ENCODE measurements around the gene TRIM46. TPM values are rescaled to one million over a fixed set of nuclear protein-coding genes. Genes with fewer than 3 reads are reported as not detected.

The TRIM46 gene
- total and polyA plus RNA-seq, 4 donors, result 6.7 to 37.6 (median 18.2) TPM

- Histone ChIP-seq H3K27ac (ENCODE audit: low read depth, low read length) (no peak overlapping the region), H3K36me3 (ENCODE audit: control insufficient read depth, insufficient read depth, low read length) (peaks cover 61% of the 10 kb centered on the region), H3K27me3 (ENCODE audit: control insufficient read depth, insufficient read depth, low read length) (no peaks in the 10 kb centered on the region), H3K4me3 (ENCODE audit: low read depth, low read length) (no peak overlapping the region), H3K4me1 (ENCODE audit: control insufficient read depth, insufficient read depth, low read length) (peaks cover 34% of the 10 kb centered on the region), H3K9me3 (ENCODE audit: control insufficient read depth, insufficient read depth, low read length) (no peaks in the 10 kb centered on the region)
- no peak for DNase-seq (ENCODE audit: low read depth in 4 of 6, low spot score in 6 of 6)
- 89% methylated on average over 17 of the region's 19 CpGs for WGBS (ENCODE audit: insufficient coverage)
These were observed 29.3 kb downstream of the TRIM46 start for GRCh38 chr1:155202731-155203515.

- H3K4me1 ChIP-seq (ENCODE audit: control insufficient read depth, insufficient read depth, low read length), result peaks cover 42% of the 10 kb centered on the region
- H3K36me3 ChIP-seq (ENCODE audit: control insufficient read depth, insufficient read depth, low read length), result peaks cover 47% of the 10 kb centered on the region
- H3K9me3 ChIP-seq (ENCODE audit: control insufficient read depth, insufficient read depth, low read length), result no peaks in the 10 kb centered on the region
- 88% methylated on average over 11 of the region's 14 CpGs for WGBS (ENCODE audit: insufficient coverage)
- no peak overlapping the region for H3K4me3 ChIP-seq (ENCODE audit: low read depth, low read length)
- no peaks in the 10 kb centered on the region for H3K27me3 ChIP-seq (ENCODE audit: control insufficient read depth, insufficient read depth, low read length)
- H3K27ac ChIP-seq (ENCODE audit: low read depth, low read length), result no peak overlapping the region
- DNase-seq (ENCODE audit: low read depth in 4 of 6, low spot score in 6 of 6), result no peak
These were observed 31.4 kb downstream of the TRIM46 start for GRCh38 chr1:155205035-155205434.

GRCh38 chr1:155205969-155206593, 32.4 kb downstream of the TRIM46 start:
- 73% methylated on average over 4 of the region's 9 CpGs for WGBS (ENCODE audit: insufficient coverage)
- no peaks in the 10 kb centered on the region for H3K9me3 ChIP-seq (ENCODE audit: control insufficient read depth, insufficient read depth, low read length)
- no peak overlapping the region for H3K27ac ChIP-seq (ENCODE audit: low read depth, low read length)
- H3K36me3 ChIP-seq (ENCODE audit: control insufficient read depth, insufficient read depth, low read length), result peaks cover 38% of the 10 kb centered on the region
- H3K4me3 ChIP-seq (ENCODE audit: low read depth, low read length), result no peak overlapping the region
- no peaks in the 10 kb centered on the region for H3K27me3 ChIP-seq (ENCODE audit: control insufficient read depth, insufficient read depth, low read length)
- peaks cover 38% of the 10 kb centered on the region for H3K4me1 ChIP-seq (ENCODE audit: control insufficient read depth, insufficient read depth, low read length)
- peak in 1 of 6 donors; percentile 11 for DNase-seq (ENCODE audit: low read depth in 4 of 6, low spot score in 6 of 6)

- H3K4me1 ChIP-seq (ENCODE audit: control insufficient read depth, insufficient read depth, low read length), result peaks cover 34% of the 10 kb centered on the region
These were observed 33.5 kb downstream of the TRIM46 start for GRCh38 chr1:155206891-155207805.

GRCh38 chr1:155207806-155208540, 34.3 kb downstream of the TRIM46 start, which contains the start of gene THBS3:
THBS3 (minus strand) TSS chr1:155207897; CDS start chr1:155207876, 21 bp downstream.
- H3K9me3 ChIP-seq (ENCODE audit: control insufficient read depth, insufficient read depth, low read length), result no peaks in the 10 kb centered on the region
- peaks cover 34% of the 10 kb centered on the region for H3K4me1 ChIP-seq (ENCODE audit: control insufficient read depth, insufficient read depth, low read length)
- no peaks in the 10 kb centered on the region for H3K27me3 ChIP-seq (ENCODE audit: control insufficient read depth, insufficient read depth, low read length)
- peaks cover 30% of the 10 kb centered on the region for H3K36me3 ChIP-seq (ENCODE audit: control insufficient read depth, insufficient read depth, low read length)
- H3K27ac ChIP-seq (ENCODE audit: low read depth, low read length), result peak within 1 kb of the TSS; percentile 99
- 0% methylated on average over 8 of the region's 17 CpGs for WGBS (ENCODE audit: insufficient coverage)
- peak within 1 kb of the TSS; percentile 91 for H3K4me3 ChIP-seq (ENCODE audit: low read depth, low read length)
- DNase-seq (ENCODE audit: low read depth in 4 of 6, low spot score in 6 of 6), result peak in 2 of 6 donors; percentile 84 to 87

More at GRCh38 chr1:155206891-155207805, 33.5 kb downstream of the TRIM46 start:
- DNase-seq (ENCODE audit: low read depth in 4 of 6, low spot score in 6 of 6), result peak in 3 of 6 donors; percentile 57 to 91 (median 88)
- peak overlapping the region; percentile 99 for H3K27ac ChIP-seq (ENCODE audit: low read depth, low read length)
- peaks cover 36% of the 10 kb centered on the region for H3K36me3 ChIP-seq (ENCODE audit: control insufficient read depth, insufficient read depth, low read length)
- H3K27me3 ChIP-seq (ENCODE audit: control insufficient read depth, insufficient read depth, low read length), result no peaks in the 10 kb centered on the region
- WGBS (ENCODE audit: insufficient coverage), result 8% methylated on average over 12 of the region's 13 CpGs
- H3K4me3 ChIP-seq (ENCODE audit: low read depth, low read length), result peak overlapping the region; percentile 91
- no peaks in the 10 kb centered on the region for H3K9me3 ChIP-seq (ENCODE audit: control insufficient read depth, insufficient read depth, low read length)

GRCh38 chr1:155208541-155209311, 35.1 kb downstream of the TRIM46 start, which contains the start of gene MTX1:
MTX1 (plus strand) TSS chr1:155208695; CDS start chr1:155208805, 110 bp downstream.
- peaks cover 22% of the 10 kb centered on the region for H3K36me3 ChIP-seq (ENCODE audit: control insufficient read depth, insufficient read depth, low read length)
- no peaks in the 10 kb centered on the region for H3K27me3 ChIP-seq (ENCODE audit: control insufficient read depth, insufficient read depth, low read length)
- no peaks in the 10 kb centered on the region for H3K9me3 ChIP-seq (ENCODE audit: control insufficient read depth, insufficient read depth, low read length)
- peak in 4 of 6 donors; percentile 68 to 96 (median 86) for DNase-seq (ENCODE audit: low read depth in 4 of 6, low spot score in 6 of 6)
- peak within 1 kb of the TSS; percentile 99 for H3K27ac ChIP-seq (ENCODE audit: low read depth, low read length)
- peak within 1 kb of the TSS; percentile 91 for H3K4me3 ChIP-seq (ENCODE audit: low read depth, low read length)
- H3K4me1 ChIP-seq (ENCODE audit: control insufficient read depth, insufficient read depth, low read length), result peaks cover 34% of the 10 kb centered on the region
- under 1% methylated on average over 64 of the region's 64 CpGs for WGBS (ENCODE audit: insufficient coverage)

GRCh38 chr1:155209312-155209721, 35.7 kb downstream of the TRIM46 start:
- Histone ChIP-seq H3K27me3 (ENCODE audit: control insufficient read depth, insufficient read depth, low read length) (no peaks in the 10 kb centered on the region), H3K4me3 (ENCODE audit: low read depth, low read length) (peak overlapping the region; percentile 91), H3K9me3 (ENCODE audit: control insufficient read depth, insufficient read depth, low read length) (no peaks in the 10 kb centered on the region), H3K27ac (ENCODE audit: low read depth, low read length) (peak overlapping the region; percentile 99), H3K36me3 (ENCODE audit: control insufficient read depth, insufficient read depth, low read length) (peaks cover 19% of the 10 kb centered on the region), H3K4me1 (ENCODE audit: control insufficient read depth, insufficient read depth, low read length) (peaks cover 34% of the 10 kb centered on the region)
- DNase-seq (ENCODE audit: low read depth in 4 of 6, low spot score in 6 of 6), result no peak
- WGBS (ENCODE audit: insufficient coverage), result 2% methylated on average over 13 of the region's 13 CpGs

- Histone ChIP-seq H3K27ac (ENCODE audit: low read depth, low read length) (no peak overlapping the region), H3K4me1 (ENCODE audit: control insufficient read depth, insufficient read depth, low read length) (peaks cover 34% of the 10 kb centered on the region), H3K36me3 (ENCODE audit: control insufficient read depth, insufficient read depth, low read length) (peaks cover 14% of the 10 kb centered on the region), H3K27me3 (ENCODE audit: control insufficient read depth, insufficient read depth, low read length) (no peaks in the 10 kb centered on the region), H3K4me3 (ENCODE audit: low read depth, low read length) (no peak overlapping the region), H3K9me3 (ENCODE audit: control insufficient read depth, insufficient read depth, low read length) (no peaks in the 10 kb centered on the region)
- DNase-seq (ENCODE audit: low read depth in 4 of 6, low spot score in 6 of 6), result no peak
- WGBS (ENCODE audit: insufficient coverage), result 92% methylated on average over 1 of the region's 4 CpGs
These were observed 36.9 kb downstream of the TRIM46 start for GRCh38 chr1:155210314-155211104.

Measured in spinal cord (tissue), 10 donors.